Trophoblast cell (in vitro differentiated cells and primary cell): ENCODE results near the gene SYNM.

Experiments
- DNase-seq, 2 donors: peaks; one replicate each; pipeline ENCODE4 v3.0.0-alpha.2; 2016
- H2AFZ ChIP-seq: 2 replicates; pipeline ENCODE4 v1.6.1; 2013; ENCODE audit warnings: low read length, moderate library complexity, mild to moderate bottlenecking; ENCODE audit not compliant: insufficient read depth, poor library complexity
- H2AK5ac ChIP-seq: 2 replicates; pipeline ENCODE4 v1.6.1; 2013; ENCODE audit warnings: mild to moderate bottlenecking, low read length
- H2BK120ac ChIP-seq: 2 replicates; pipeline ENCODE4 v1.6.1; 2013; ENCODE audit warnings: low read length, mild to moderate bottlenecking, moderate library complexity; ENCODE audit not compliant: insufficient read depth, poor library complexity
- H2BK12ac ChIP-seq: 2 replicates; pipeline ENCODE4 v1.6.1; 2013; ENCODE audit warnings: mild to moderate bottlenecking, low read length, moderate library complexity
- H2BK5ac ChIP-seq: 2 replicates; pipeline ENCODE4 v1.6.1; 2013; ENCODE audit warnings: low read length, low read depth, moderate library complexity, mild to moderate bottlenecking; ENCODE audit not compliant: poor library complexity
- H3K14ac ChIP-seq: 2 replicates; pipeline ENCODE4 v1.6.1; 2013; ENCODE audit warnings: mild to moderate bottlenecking, low read length
- H3K18ac ChIP-seq: 2 replicates; pipeline ENCODE4 v1.6.1; 2013; ENCODE audit warnings: mild to moderate bottlenecking, low read length
- H3K23ac ChIP-seq: 2 replicates; pipeline ENCODE4 v1.6.1; 2013; ENCODE audit warnings: low read length
- H3K27ac ChIP-seq: 2 replicates; pipeline ENCODE4 v1.5.1; 2013; ENCODE audit warnings: low read depth, mild to moderate bottlenecking, inconsistent platforms, low read length, moderate library complexity
- H3K27me3 ChIP-seq: 2 replicates; pipeline ENCODE4 v1.6.1; 2013; ENCODE audit warnings: inconsistent platforms, mild to moderate bottlenecking, low read length, moderate library complexity; ENCODE audit not compliant: insufficient read depth
- H3K36me3 ChIP-seq, 2 experiments: 1 replicate in 1 of 2; 2 replicates in 1 of 2; pipeline ENCODE4 v1.6.1; 2013; ENCODE audit warnings: low read length in 2 of 2, mild to moderate bottlenecking in 2 of 2, moderate library complexity in 1 of 2; ENCODE audit not compliant: insufficient read depth in 2 of 2, control insufficient read depth in 1 of 2
- H3K4ac ChIP-seq: 2 replicates; pipeline ENCODE4 v1.6.1; 2013; ENCODE audit warnings: low read depth, mild to moderate bottlenecking, low read length, moderate library complexity
- H3K4me1 ChIP-seq, 2 experiments: 1 replicate in 1 of 2; 2 replicates in 1 of 2; pipeline ENCODE4 v1.6.1; 2013; ENCODE audit warnings: low read length in 2 of 2, mild to moderate bottlenecking in 2 of 2, moderate library complexity in 1 of 2; ENCODE audit not compliant: insufficient read depth in 2 of 2, control insufficient read depth in 1 of 2
- H3K4me2 ChIP-seq: 2 replicates; pipeline ENCODE4 v1.6.1; 2013; ENCODE audit warnings: inconsistent platforms, mild to moderate bottlenecking, low read length, moderate library complexity
- H3K4me3 ChIP-seq: 2 replicates; pipeline ENCODE4 v1.5.1; 2013; ENCODE audit warnings: mild to moderate bottlenecking, low read depth, low read length, inconsistent platforms
- H3K79me1 ChIP-seq: one replicate; pipeline ENCODE4 v1.6.1; 2013; ENCODE audit warnings: low read length
- H3K79me2 ChIP-seq: 2 replicates; pipeline ENCODE4 v1.6.1; 2013; ENCODE audit warnings: low read length, mild to moderate bottlenecking; ENCODE audit not compliant: control insufficient read depth, insufficient read depth, poor library complexity
- H3K9ac ChIP-seq: 2 replicates; pipeline ENCODE4 v1.6.1; 2013; ENCODE audit warnings: mild to moderate bottlenecking, low read length
- H3K9me3 ChIP-seq: 2 replicates; pipeline ENCODE4 v1.6.1; 2013; ENCODE audit warnings: low read depth, mild to moderate bottlenecking, control low read depth, inconsistent platforms, low read length; ENCODE audit not compliant: insufficient read depth
- H4K12ac ChIP-seq: 2 replicates; pipeline ENCODE4 v1.6.1; 2013; ENCODE audit warnings: low read depth, mild to moderate bottlenecking, low read length, moderate library complexity
- H4K8ac ChIP-seq: 2 replicates; pipeline ENCODE4 v1.6.1; 2013; ENCODE audit warnings: low read depth, mild to moderate bottlenecking, low read length, moderate library complexity
- H4K91ac ChIP-seq: one replicate; pipeline ENCODE4 v1.6.1; 2013; ENCODE audit warnings: low read depth, mild to moderate bottlenecking, low read length, moderate library complexity
- WGBS: extraction: QIAGEN DNeasy Blood & Tissue Kit; methylation state at CpG from one replicate; pipeline ENCODE4 v1.1.7; 2013; ENCODE audit warnings: missing lambda C conversion rate; ENCODE audit not compliant: insufficient read length, insufficient coverage; ENCODE audit errors: extremely low coverage; 5-methylcytosine and 5-hydroxymethylcytosine counted together

The SYNM gene

DNA sequence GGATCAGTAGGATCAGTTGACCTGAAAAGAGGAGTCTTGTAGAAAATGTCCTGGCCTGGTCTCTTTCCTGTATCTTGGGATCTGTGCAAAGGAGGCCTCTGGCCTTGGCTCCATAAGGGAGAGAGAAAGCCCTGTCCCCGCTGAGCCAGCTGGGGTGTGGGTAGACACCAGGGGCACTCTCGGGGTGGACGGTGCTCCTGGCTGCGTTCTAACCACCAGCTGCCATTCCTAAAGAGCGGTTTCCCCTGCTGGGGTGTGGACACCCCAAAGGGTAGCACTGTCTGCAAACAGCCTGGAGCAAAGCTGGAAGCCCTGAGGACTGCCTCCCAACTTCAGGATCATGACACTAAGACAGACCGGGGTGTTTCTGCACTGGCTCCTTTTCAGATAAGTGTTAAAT, 23.5 kb downstream of the SYNM start:
- Histone ChIP-seq H2AK5ac (peak overlapping the region; percentile 58), H2BK120ac (no peak overlapping the region), H3K4me2 (no peak overlapping the region), H3K4me3 (no peak overlapping the region), H3K27ac (no peak overlapping the region), H2AFZ (no peak overlapping the region), H3K27me3 (no peaks in the 10 kb centered on the region), H3K4ac (no peak overlapping the region), H4K91ac (no peak overlapping the region), H3K79me2 (peaks cover 11% of the 10 kb centered on the region), H4K12ac (no peak overlapping the region), H2BK12ac (no peak overlapping the region), H3K18ac (peak overlapping the region; percentile 25), H4K8ac (no peak overlapping the region), H3K4me1 (peaks cover 29 to 30% of the 10 kb centered on the region in 2 experiments), H3K9ac (no peak overlapping the region), H3K79me1 (peaks cover 25% of the 10 kb centered on the region), H3K14ac (no peak overlapping the region), H2BK5ac (no peak overlapping the region), H3K36me3 (peaks cover 29 to 44% of the 10 kb centered on the region in 2 experiments), H3K23ac (no peak overlapping the region), H3K9me3 (no peaks in the 10 kb centered on the region)
- no peak for DNase-seq
- no CpG with 5 or more reads among the region's 6 CpGs for WGBS

DNA sequence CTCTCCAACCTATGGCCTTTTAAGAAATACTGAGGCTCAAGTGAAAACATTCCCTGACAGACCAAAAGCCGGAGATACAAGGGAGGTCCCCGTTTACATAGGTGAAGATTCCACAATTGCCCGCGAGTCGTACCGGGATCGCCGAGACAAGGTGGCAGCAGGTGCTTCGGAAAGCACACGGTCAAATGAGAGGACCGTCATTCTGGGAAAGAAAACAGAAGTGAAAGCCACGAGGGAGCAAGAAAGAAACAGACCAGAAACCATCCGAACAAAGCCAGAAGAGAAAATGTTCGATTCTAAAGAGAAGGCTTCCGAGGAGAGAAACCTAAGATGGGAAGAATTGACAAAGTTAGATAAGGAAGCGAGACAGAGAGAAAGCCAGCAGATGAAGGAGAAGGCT, 24.8 kb downstream of the SYNM start:
- peaks cover 18% of the 10 kb centered on the region for H3K79me1 ChIP-seq
- no peak for DNase-seq
- no peak overlapping the region for H3K27ac ChIP-seq
- no peak overlapping the region for H3K14ac ChIP-seq
- no peak overlapping the region for H3K18ac ChIP-seq
- H2AK5ac ChIP-seq, result no peak overlapping the region
- H4K8ac ChIP-seq, result no peak overlapping the region
- no peak overlapping the region for H3K23ac ChIP-seq
- H2BK5ac ChIP-seq, result no peak overlapping the region
- no peak overlapping the region for H4K91ac ChIP-seq
- peaks cover 29 to 49% of the 10 kb centered on the region in 2 experiments for H3K36me3 ChIP-seq
- no peaks in the 10 kb centered on the region for H3K9me3 ChIP-seq
- no peak overlapping the region for H3K4ac ChIP-seq
- H3K9ac ChIP-seq, result no peak overlapping the region
- no peak overlapping the region for H3K4me2 ChIP-seq
- peaks cover 22 to 23% of the 10 kb centered on the region in 2 experiments for H3K4me1 ChIP-seq
- H2AFZ ChIP-seq, result no peak overlapping the region
- no peak overlapping the region for H4K12ac ChIP-seq
- peaks cover 9% of the 10 kb centered on the region for H3K79me2 ChIP-seq
- no peak overlapping the region for H3K4me3 ChIP-seq
- H2BK120ac ChIP-seq, result no peak overlapping the region
- no peak overlapping the region for H2BK12ac ChIP-seq
- no peaks in the 10 kb centered on the region for H3K27me3 ChIP-seq
- WGBS, result no CpG with 5 or more reads among the region's 16 CpGs

DNA sequence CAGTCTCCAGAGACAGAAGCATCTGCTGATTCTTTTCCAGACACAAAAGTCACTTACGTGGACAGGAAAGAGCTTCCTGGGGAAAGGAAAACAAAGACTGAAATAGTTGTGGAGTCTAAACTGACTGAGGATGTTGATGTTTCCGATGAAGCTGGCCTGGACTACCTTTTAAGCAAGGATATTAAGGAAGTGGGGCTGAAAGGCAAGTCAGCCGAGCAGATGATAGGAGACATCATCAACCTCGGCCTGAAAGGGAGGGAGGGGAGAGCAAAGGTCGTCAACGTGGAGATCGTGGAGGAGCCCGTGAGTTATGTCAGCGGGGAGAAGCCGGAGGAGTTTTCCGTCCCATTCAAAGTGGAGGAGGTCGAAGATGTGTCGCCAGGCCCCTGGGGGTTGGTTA, 25.4 kb downstream of the SYNM start:
- H3K27me3 ChIP-seq, result no peaks in the 10 kb centered on the region
- no peak overlapping the region for H2BK12ac ChIP-seq
- H3K9me3 ChIP-seq, result no peaks in the 10 kb centered on the region
- H3K4ac ChIP-seq, result no peak overlapping the region
- no peak overlapping the region for H3K4me2 ChIP-seq
- no peak overlapping the region for H3K18ac ChIP-seq
- no peak overlapping the region for H4K91ac ChIP-seq
- no peak for DNase-seq
- H3K4me1 ChIP-seq, result peaks cover 15 to 16% of the 10 kb centered on the region in 2 experiments
- H4K12ac ChIP-seq, result no peak overlapping the region
- no peak overlapping the region for H3K14ac ChIP-seq
- no peak overlapping the region for H3K9ac ChIP-seq
- H2AFZ ChIP-seq, result no peak overlapping the region
- no peak overlapping the region for H4K8ac ChIP-seq
- peaks cover 11% of the 10 kb centered on the region for H3K79me1 ChIP-seq
- no CpG with 5 or more reads among the region's 13 CpGs for WGBS
- H3K4me3 ChIP-seq, result no peak overlapping the region
- H2AK5ac ChIP-seq, result no peak overlapping the region
- no peak overlapping the region for H3K27ac ChIP-seq
- peaks cover 4% of the 10 kb centered on the region for H3K79me2 ChIP-seq
- H3K36me3 ChIP-seq, result peaks cover 29 to 49% of the 10 kb centered on the region in 2 experiments
- no peak overlapping the region for H3K23ac ChIP-seq
- no peak overlapping the region for H2BK5ac ChIP-seq
- no peak overlapping the region for H2BK120ac ChIP-seq

DNA sequence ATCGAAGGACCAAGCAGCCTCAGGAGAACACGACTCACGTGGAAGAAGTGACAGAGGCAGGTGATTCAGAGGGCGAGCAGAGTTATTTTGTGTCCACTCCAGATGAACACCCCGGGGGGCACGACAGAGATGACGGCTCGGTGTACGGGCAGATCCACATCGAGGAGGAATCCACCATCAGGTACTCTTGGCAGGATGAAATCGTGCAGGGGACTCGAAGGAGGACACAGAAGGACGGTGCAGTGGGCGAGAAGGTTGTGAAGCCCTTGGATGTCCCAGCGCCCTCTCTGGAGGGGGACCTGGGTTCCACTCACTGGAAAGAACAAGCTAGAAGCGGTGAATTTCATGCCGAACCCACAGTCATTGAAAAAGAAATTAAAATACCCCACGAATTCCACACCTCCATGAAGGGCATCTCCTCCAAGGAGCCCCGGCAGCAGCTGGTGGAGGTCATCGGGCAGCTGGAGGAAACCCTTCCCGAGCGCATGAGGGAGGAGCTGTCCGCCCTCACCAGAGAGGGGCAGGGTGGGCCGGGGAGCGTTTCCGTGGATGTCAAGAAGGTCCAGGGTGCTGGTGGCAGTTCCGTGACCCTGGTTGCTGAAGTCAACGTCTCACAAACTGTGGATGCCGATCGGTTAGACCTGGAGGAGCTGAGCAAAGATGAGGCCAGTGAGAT, 26.0 kb downstream of the SYNM start:
- H3K79me1 ChIP-seq, result peaks cover 6% of the 10 kb centered on the region
- H3K27ac ChIP-seq, result no peak overlapping the region
- H2BK120ac ChIP-seq, result no peak overlapping the region
- no peak overlapping the region for H3K4ac ChIP-seq
- DNase-seq, result no peak
- H3K79me2 ChIP-seq, result peaks cover 3% of the 10 kb centered on the region
- WGBS, result no CpG with 5 or more reads among the region's 30 CpGs
- peaks cover 9 to 11% of the 10 kb centered on the region in 2 experiments for H3K4me1 ChIP-seq
- H2AFZ ChIP-seq, result no peak overlapping the region
- no peak overlapping the region for H2AK5ac ChIP-seq
- H3K27me3 ChIP-seq, result no peaks in the 10 kb centered on the region
- H3K4me3 ChIP-seq, result no peak overlapping the region
- H3K18ac ChIP-seq, result no peak overlapping the region
- no peak overlapping the region for H3K9ac ChIP-seq
- no peak overlapping the region for H4K91ac ChIP-seq
- H3K4me2 ChIP-seq, result no peak overlapping the region
- no peak overlapping the region for H2BK5ac ChIP-seq
- no peak overlapping the region for H3K14ac ChIP-seq
- peaks cover 29 to 49% of the 10 kb centered on the region in 2 experiments for H3K36me3 ChIP-seq
- no peak overlapping the region for H4K8ac ChIP-seq
- no peak overlapping the region for H2BK12ac ChIP-seq
- H3K23ac ChIP-seq, result no peak overlapping the region
- no peaks in the 10 kb centered on the region for H3K9me3 ChIP-seq
- H4K12ac ChIP-seq, result no peak overlapping the region
